H1 (cell line): ENCODE data around the gene CCDC51. TPM values are rescaled to one million over a fixed set of nuclear protein-coding genes. Genes with fewer than 3 reads are reported as not detected.

Source experiments
- CTCF ChIA-PET: fragments of 300-600 bp; sonication (Branson Sonifier 250); formaldehyde crosslinking; loops from one replicate; lab custom pipeline; 2021; ENCODE audit not compliant: partially characterized antibody; lab: Charles Lee
- POLR2A ChIA-PET: fragments of 300-600 bp; sonication (Branson Sonifier 250); formaldehyde crosslinking; loops from one replicate; lab custom pipeline; 2021; ENCODE audit warnings: inconsistent platforms; ENCODE audit not compliant: partially characterized antibody; lab: Charles Lee
- DNase-seq, 2 experiments: peaks; one replicate each; pipeline versions ENCODE4 v3.0.0 to v3.0.0-alpha.2; 2010 to 2022; ENCODE audit warnings: low spot score in 2 of 2, low read depth in 1 of 2, mixed read lengths in 1 of 2
- FAIRE-seq: peaks from 2 replicates; lab custom pipeline; 2011; peaks lifted over from hg19 to GRCh38; lab: Jason Lieb, UNC
- H2AFZ ChIP-seq: 2 replicates; pipeline ENCODE4 v1.8.1; 2012; ENCODE audit warnings: low read length, inconsistent platforms
- H2AK5ac ChIP-seq: 2 replicates; pipeline ENCODE4 v1.6.1; 2013; ENCODE audit warnings: low read depth, low read length
- H2BK120ac ChIP-seq: replicated peaks from 2 replicates; pipeline ENCODE3; 2013; ENCODE audit warnings: low read depth, low read length, inconsistent platforms
- H2BK12ac ChIP-seq: 2 replicates; pipeline ENCODE4 v1.6.1; 2013; ENCODE audit warnings: low read depth, low read length
- H2BK15ac ChIP-seq: 2 replicates; pipeline ENCODE4 v1.6.1; 2013; ENCODE audit warnings: low read length
- H2BK20ac ChIP-seq: 2 replicates; pipeline ENCODE4 v1.6.1; 2013; ENCODE audit warnings: low read length
- H2BK5ac ChIP-seq: 2 replicates; pipeline ENCODE4 v1.6.1; 2013; ENCODE audit warnings: low read depth, low read length
- H3K14ac ChIP-seq: 2 replicates; pipeline ENCODE4 v1.6.1; 2013; ENCODE audit warnings: inconsistent platforms; ENCODE audit not compliant: insufficient read length
- H3K18ac ChIP-seq: 2 replicates; pipeline ENCODE4 v1.6.1; 2013; ENCODE audit warnings: low read length; ENCODE audit errors: extremely low read depth
- H3K23ac ChIP-seq: 2 replicates; pipeline ENCODE4 v1.6.1; 2013; ENCODE audit warnings: inconsistent platforms; ENCODE audit not compliant: insufficient read length
- H3K23me2 ChIP-seq: 2 replicates; pipeline ENCODE4 v1.6.1; 2013; ENCODE audit warnings: low read depth, low read length
- H3K27ac ChIP-seq: 2 replicates; pipeline ENCODE4 v1.6.1; 2011; ENCODE audit warnings: low read depth, low read length, inconsistent platforms
- H3K27me3 ChIP-seq, 4 experiments: replicated peaks in 1 of 4; 1 replicate in 1 of 4; 2 replicates in 3 of 4; pipeline versions ENCODE4 v1.6.1 to v1.8.1; 2011 to 2013; ENCODE audit warnings: low read length in 3 of 4, mild to moderate bottlenecking in 3 of 4, inconsistent platforms in 2 of 4, mixed read lengths in 2 of 4, moderate library complexity in 1 of 4; ENCODE audit not compliant: control insufficient read depth in 3 of 4, insufficient read depth in 3 of 4; ENCODE audit errors: extremely low read depth in 1 of 4
- H3K36me3 ChIP-seq, 4 experiments: 2 replicates each; pipeline versions ENCODE4 v1.6.1 to v1.8.1; 2011 to 2013; ENCODE audit warnings: mild to moderate bottlenecking in 4 of 4, low read length in 3 of 4, moderate library complexity in 2 of 4, control low read depth in 1 of 4, inconsistent platforms in 1 of 4; ENCODE audit not compliant: insufficient read depth in 4 of 4, control insufficient read depth in 2 of 4
- H3K4ac ChIP-seq: replicated peaks from 2 replicates; pipeline ENCODE3; 2013; ENCODE audit warnings: low read length, low read depth, mixed read lengths, inconsistent platforms; ENCODE audit not compliant: insufficient read length
- H3K4me1 ChIP-seq, 4 experiments: replicated peaks in 1 of 4; 1 replicate in 1 of 4; 2 replicates in 3 of 4; pipeline versions ENCODE4 v1.6.1 to v1.8.1; 2011 to 2013; ENCODE audit warnings: low read length in 3 of 4, inconsistent platforms in 2 of 4, mixed read lengths in 1 of 4; ENCODE audit not compliant: insufficient read depth in 4 of 4, control insufficient read depth in 3 of 4
- H3K4me2 ChIP-seq, 2 experiments: 2 replicates each; pipeline versions ENCODE4 v1.6.1 to v1.8.1; 2011 to 2013; ENCODE audit warnings: low read depth in 2 of 2, low read length in 2 of 2, control low read depth in 1 of 2, inconsistent platforms in 1 of 2, mild to moderate bottlenecking in 1 of 2; ENCODE audit not compliant: insufficient read depth in 1 of 2
- H3K4me3 ChIP-seq, 4 experiments: fragments of 200-600, 300-600 bp in 1 of 4; sonication (generic), shearing (Covaris generic), sonication (Bioruptor Twin) in 1 of 4; 2 replicates each; pipeline versions ENCODE4 v1.5.1 to v1.8.1; 2011 to 2016; ENCODE audit warnings: low read length in 4 of 4, low read depth in 3 of 4, control low read depth in 2 of 4, inconsistent platforms in 2 of 4, mild to moderate bottlenecking in 2 of 4, mixed read lengths in 1 of 4, moderate library complexity in 1 of 4; ENCODE audit not compliant: insufficient read depth in 2 of 4; ENCODE audit errors: extremely low read depth in 1 of 4
- H3K56ac ChIP-seq: replicated peaks from 2 replicates; pipeline ENCODE3; 2013; ENCODE audit warnings: low read depth, mild to moderate bottlenecking, mixed read lengths, low read length, inconsistent platforms; ENCODE audit not compliant: insufficient read length
- H3K79me1 ChIP-seq: 2 replicates; pipeline ENCODE4 v1.6.1; 2013; ENCODE audit warnings: low read depth, low read length, control low read depth
- H3K79me2 ChIP-seq, 2 experiments: 2 replicates each; pipeline versions ENCODE4 v1.6.1 to v1.8.1; 2012 to 2013; ENCODE audit warnings: low read length in 2 of 2, mild to moderate bottlenecking in 2 of 2, inconsistent platforms in 1 of 2; ENCODE audit not compliant: insufficient read depth in 2 of 2, control insufficient read depth in 1 of 2
- H3K9ac ChIP-seq, 4 experiments: replicated peaks in 1 of 4; 1 replicate in 1 of 4; 2 replicates in 3 of 4; pipeline versions ENCODE4 v1.6.1 to v1.8.1; 2011 to 2013; ENCODE audit warnings: low read depth in 3 of 4, low read length in 3 of 4, control low read depth in 2 of 4, mild to moderate bottlenecking in 2 of 4, moderate library complexity in 2 of 4, inconsistent platforms in 1 of 4; ENCODE audit errors: extremely low read depth in 1 of 4
- H3K9me3 ChIP-seq, 2 experiments: 2 replicates each; pipeline versions ENCODE4 v1.6.1 to v1.8.1; 2012 to 2013; ENCODE audit warnings: mild to moderate bottlenecking in 2 of 2, moderate library complexity in 2 of 2, control low read depth in 1 of 2, inconsistent platforms in 1 of 2, low read depth in 1 of 2, low read length in 1 of 2, mixed read lengths in 1 of 2; ENCODE audit not compliant: insufficient read depth in 2 of 2
- H4K20me1 ChIP-seq, 2 experiments: replicated peaks in 1 of 2; 2 replicates each; pipeline versions ENCODE3 to v1.8.1; 2011 to 2013; ENCODE audit warnings: inconsistent platforms in 2 of 2, low read length in 2 of 2, mild to moderate bottlenecking in 1 of 2; ENCODE audit not compliant: insufficient read depth in 2 of 2, control insufficient read depth in 1 of 2
- H4K5ac ChIP-seq: 2 replicates; pipeline ENCODE4 v1.6.1; 2013; ENCODE audit warnings: low read length, low read depth, mixed read lengths, inconsistent platforms; ENCODE audit not compliant: insufficient read length
- H4K8ac ChIP-seq: 2 replicates; pipeline ENCODE4 v1.8.0; 2013; ENCODE audit warnings: mild to moderate bottlenecking, moderate library complexity, low read length, inconsistent platforms; ENCODE audit not compliant: insufficient read depth; ENCODE audit errors: extremely low read depth
- H4K91ac ChIP-seq: replicated peaks from 2 replicates; pipeline ENCODE3; 2013; ENCODE audit warnings: low read length, mixed read lengths, inconsistent platforms; ENCODE audit not compliant: insufficient read length
- CHD1 ChIP-seq: IDR thresholded peaks from 2 replicates; pipeline ENCODE4 v1.6.1; 2012; ENCODE audit warnings: low read depth, low read length, improper control_type of control experiment
- GABPA ChIP-seq: IDR thresholded peaks from 2 replicates; pipeline ENCODE4 v1.6.1; 2011; ENCODE audit warnings: mild to moderate bottlenecking, low read length, moderate library complexity, borderline replicate concordance; ENCODE audit not compliant: insufficient read depth
- KDM4A ChIP-seq: IDR thresholded peaks from one replicate; pipeline ENCODE4 v1.7.1; 2012; ENCODE audit warnings: low read depth, mild to moderate bottlenecking, moderate library complexity, low read length, inconsistent platforms; ENCODE audit not compliant: severe bottlenecking
- RBBP5 ChIP-seq: IDR thresholded peaks from 2 replicates; pipeline ENCODE4 v1.7.1; 2012; ENCODE audit warnings: low read depth, mild to moderate bottlenecking, inconsistent platforms, low read length, moderate library complexity, borderline replicate concordance
- SAP30 ChIP-seq: fragments of 300-600 bp; sonication (generic); IDR thresholded peaks from 2 replicates; pipeline ENCODE4 v1.7.1; 2012; ENCODE audit warnings: low read length, moderate library complexity, mild to moderate bottlenecking, inconsistent platforms; ENCODE audit not compliant: insufficient read depth, insufficient replicate concordance
- SRF ChIP-seq: IDR thresholded peaks from 2 replicates; pipeline ENCODE4 v1.6.1; 2011; ENCODE audit warnings: mild to moderate bottlenecking, low read depth, low read length, moderate library complexity
- ZNF274 ChIP-seq: IDR thresholded peaks from 2 replicates; pipeline ENCODE4 v1.7.0; 2012; ENCODE audit warnings: low read length, borderline replicate concordance; ENCODE audit errors: extremely low read depth
- WGBS, 2 experiments: shearing (Covaris generic) in 1 of 2; methylation state at CpG; one replicate each; pipeline versions ENCODE4 v1.1.6 to v1.1.7; 2013 to 2015; ENCODE audit warnings: low lambda C conversion rate in 2 of 2, mixed read lengths in 2 of 2, inconsistent platforms in 1 of 2, low coverage in 1 of 2, missing lambda C conversion rate in 1 of 2; ENCODE audit not compliant: insufficient replicate concordance in 2 of 2, insufficient coverage in 1 of 2, insufficient read length in 1 of 2; ENCODE audit errors: extremely low coverage in 1 of 2, missing lambda C conversion rate in 1 of 2; 5-methylcytosine and 5-hydroxymethylcytosine counted together
- polyA plus RNA-seq, 7 experiments: library from polyadenylated mRNA; depleted of rRNA in 3 of 7; stranded (reverse) in 5 of 7; unstranded in 2 of 7; fragments of >200 nt in 5 of 7; fragments of 200-250 nt in 2 of 7; gene quantifications; 1 replicate in 5 of 7; 2 replicates in 1 of 7; 4 replicates in 1 of 7; pipeline versions ENCODE4 v1.2.1 to v1.2.3, GENCODE V29; 2011 to 2013; ENCODE audit warnings: missing spikeins in 2 of 7, mixed read lengths in 2 of 7
- total RNA-seq: library from RNA; stranded (reverse); fragmentation: NEBNext Ultra II Directional; extraction: Animal tissue kit (Norgen Biotek cat#: 25700); gene quantifications from 2 replicates; pipeline ENCODE4 v1.2.1, GENCODE V29; 2021

Gene CCDC51
- total and polyA plus RNA-seq, 2 of the 8 experiments (the other 6 are each of a cell fraction or from before 2014, with no cell fraction given) = 21.3 to 21.4 TPM

- no peak overlapping the region for H3K4ac ChIP-seq
- no peak overlapping the region for H3K56ac ChIP-seq
- no peak overlapping the region for H2BK120ac ChIP-seq
- no peaks in the 10 kb centered on the region; the same call in 1 of the 2 replicates for H3K79me1 ChIP-seq
- H2BK20ac ChIP-seq = no peak overlapping the region
- H3K9ac ChIP-seq = no peak overlapping the region
- DNase-seq = peak in 1 of 2 experiments; percentile 39
- H3K4me1 ChIP-seq = peaks cover 0 to 4% (median 2%) of the 10 kb centered on the region in 4 experiments; a peak in 2 of 7 replicates
- no peak overlapping the region for H3K18ac ChIP-seq
- H3K27ac ChIP-seq = no peak overlapping the region
- FAIRE-seq = no peak
- peaks cover 5 to 19% of the 10 kb centered on the region in 2 experiments for H4K20me1 ChIP-seq
- H4K5ac ChIP-seq = no peak overlapping the region
- no peak overlapping the region for H3K4me3 ChIP-seq
- H3K14ac ChIP-seq = no peak overlapping the region
- H3K79me2 ChIP-seq = no peaks in the 10 kb centered on the region
- H2AK5ac ChIP-seq = no peak overlapping the region
- no peak overlapping the region for H4K8ac ChIP-seq
- H3K27me3 ChIP-seq = no peaks in the 10 kb centered on the region
- CTCF ChIA-PET = interaction anchor here (0.7 to 9.2 kb wide), 8 partner anchors 12 to 212 kb away, joined by 3 to 220 read pairs (median 6); no protein-coding TSS in a partner anchor
- H3K9me3 ChIP-seq = no peaks in the 10 kb centered on the region
- POLR2A ChIA-PET = interaction anchor here (0.7 to 20.2 kb wide), 3 partner anchors 19 to 37 kb away, joined by 3 to 650 read pairs (median 4); partner anchors contain the start of gene PLXNB1
- 89% methylated on average over 15 of the region's 15 CpGs; no CpG with 5 or more reads in 1 of the 2 experiments for WGBS, 2 experiments
- H3K36me3 ChIP-seq = peaks cover 27 to 51% (median 47%) of the 10 kb centered on the region in 4 experiments
- H2BK15ac ChIP-seq = no peak overlapping the region
- no peak overlapping the region for H4K91ac ChIP-seq
- H2BK5ac ChIP-seq = no peak overlapping the region
- no peak overlapping the region for H2BK12ac ChIP-seq
- 0 out of 2 replicates have a peak, but pooled peaks cover 2% of the 10 kb centered on the region for H3K23me2 ChIP-seq
- H2AFZ ChIP-seq = no peak overlapping the region
- no peak overlapping the region for H3K23ac ChIP-seq
- no peak overlapping the region for H3K4me2 ChIP-seq
- TF ChIP-seq GABPA = no peak
- TF ChIP-seq CHD1 = no peak
- TF ChIP-seq SRF = no peak
- TF ChIP-seq RBBP5 = no peak
- TF ChIP-seq ZNF274 = no peak
- no peak for TF ChIP-seq KDM4A
- TF ChIP-seq SAP30 = no peak
These were observed 36.1 kb downstream of the CCDC51 start for GRCh38 chr3:48403533-48404439.
